Ammon's horn (tissue), 1 donor: ENCODE results near the gene PDSS1.

Experiments
- DNase-seq: peaks from one replicate; pipeline ENCODE4 v3.0.0-alpha.2; 2016; ENCODE audit warnings: low spot score

Gene PDSS1

GRCh38 chr10:26699631-26700030 lies 2.1 kb downstream of the PDSS1 start:
- DNase-seq = no peak

GRCh38 chr10:26700884-26701630 lies 3.6 kb downstream of the PDSS1 start:
- DNase-seq = no peak

GRCh38 chr10:26703096-26703495 lies 5.6 kb downstream of the PDSS1 start:
- no peak for DNase-seq

GRCh38 chr10:26703974-26704373 lies 6.5 kb downstream of the PDSS1 start:
- no peak for DNase-seq

GRCh38 chr10:26706206-26706605 lies 8.7 kb downstream of the PDSS1 start:
- DNase-seq = no peak

GRCh38 chr10:26706936-26707335 lies 9.4 kb downstream of the PDSS1 start:
- no peak for DNase-seq

GRCh38 chr10:26711324-26711723 lies 13.8 kb downstream of the PDSS1 start:
- no peak for DNase-seq

GRCh38 chr10:26714415-26715136 lies 17.1 kb downstream of the PDSS1 start:
- DNase-seq = no peak

- no peak for DNase-seq
Observed at GRCh38 chr10:26715137-26715487, 17.6 kb downstream of the PDSS1 start.

- no peak for DNase-seq
Observed at GRCh38 chr10:26717476-26717875, 20.0 kb downstream of the PDSS1 start.

- no peak for DNase-seq
Observed at GRCh38 chr10:26721561-26721960, 24.1 kb downstream of the PDSS1 start.

GRCh38 chr10:26723016-26723415 lies 25.5 kb downstream of the PDSS1 start:
- no peak for DNase-seq

GRCh38 chr10:26725837-26726727 lies 28.6 kb downstream of the PDSS1 start:
- DNase-seq = peak; percentile 91

- DNase-seq = no peak
Observed at GRCh38 chr10:26727005-26727404, 29.5 kb downstream of the PDSS1 start.

GRCh38 chr10:26728957-26729356 lies 31.5 kb downstream of the PDSS1 start:
- no peak for DNase-seq

- DNase-seq = no peak
Observed at GRCh38 chr10:26729395-26729794, 31.9 kb downstream of the PDSS1 start.

- peak; percentile 54 for DNase-seq
Observed at GRCh38 chr10:26730552-26730951, 33.1 kb downstream of the PDSS1 start.

- peak; percentile 68 for DNase-seq
Observed at GRCh38 chr10:26733750-26734568, 36.5 kb downstream of the PDSS1 start.

GRCh38 chr10:26735435-26735834 lies 37.9 kb downstream of the PDSS1 start:
- DNase-seq = no peak

- peak; percentile 80 for DNase-seq
Observed at GRCh38 chr10:26737730-26738129, 40.2 kb downstream of the PDSS1 start.

GRCh38 chr10:26738301-26738911 lies 40.9 kb downstream of the PDSS1 start:
- no peak for DNase-seq
